SK-N-SH treated with all-trans-retinoic acid at 6 μM for 48 hours (cell line): ENCODE results near the gene NOTO.

Experiments
- ATAC-seq: fragments of 200-7000 bp; cut with Tn5 transposase; 3 replicates; pipeline ENCODE4 v1.9.1; 2020; ENCODE audit warnings: mild to moderate bottlenecking, moderate library complexity
- ARNTL ChIP-seq: fragments of 450-650 bp; formaldehyde crosslinking; IDR thresholded peaks from 2 replicates; pipeline ENCODE4 v1.5.0; 2020; ENCODE audit warnings: low read depth, mild to moderate bottlenecking, moderate library complexity, borderline replicate concordance
- BACH2 ChIP-seq: fragments of 250-450 bp; sonication (Bioruptor Pico); IDR thresholded peaks from 2 replicates; pipeline ENCODE4 v1.9.0; 2021; ENCODE audit warnings: mild to moderate bottlenecking, borderline replicate concordance
- CSDC2 ChIP-seq: fragments of 250-450 bp; sonication (Bioruptor Pico); IDR thresholded peaks from 2 replicates; pipeline ENCODE4 v1.5.0; 2020; ENCODE audit warnings: mild to moderate bottlenecking, moderate library complexity
- GLIS3 ChIP-seq: fragments of 250-450 bp; sonication (Bioruptor Pico); IDR thresholded peaks from 2 replicates; pipeline ENCODE4 v1.5.0; 2020; ENCODE audit warnings: mild to moderate bottlenecking, moderate library complexity
- ISL1 ChIP-seq: fragments of 250-450 bp; sonication (Bioruptor Pico); IDR thresholded peaks from 2 replicates; pipeline ENCODE4 v2.1.2; 2022; ENCODE audit warnings: mild to moderate bottlenecking, moderate library complexity
- OSR1 ChIP-seq: fragments of 250-450 bp; sonication (Bioruptor Pico); IDR thresholded peaks from 2 replicates; pipeline ENCODE4 v1.8.0; 2022; ENCODE audit warnings: moderate library complexity, mild to moderate bottlenecking, inconsistent platforms
- PATZ1 ChIP-seq: fragments of 250-450 bp; sonication (Bioruptor Pico); IDR thresholded peaks from 2 replicates; pipeline ENCODE4 v1.8.0; 2020; ENCODE audit warnings: mild to moderate bottlenecking, moderate library complexity, borderline replicate concordance
- POU6F1 ChIP-seq: fragments of 250-450 bp; sonication (Bioruptor Pico); IDR thresholded peaks from 2 replicates; pipeline ENCODE4 v1.8.0; 2021; ENCODE audit warnings: low read depth, mild to moderate bottlenecking, moderate library complexity, borderline replicate concordance
- PPARA ChIP-seq: fragments of 250-450 bp; sonication (Bioruptor Pico); IDR thresholded peaks from 2 replicates; pipeline ENCODE4 v1.5.0; 2020; ENCODE audit warnings: mild to moderate bottlenecking, borderline replicate concordance
- RARB ChIP-seq: fragments of 250-450 bp; sonication (Bioruptor Pico); IDR thresholded peaks from 2 replicates; pipeline ENCODE4 v1.8.0; 2021; ENCODE audit warnings: mild to moderate bottlenecking, moderate library complexity
- SNAI2 ChIP-seq: fragments of 250-450 bp; sonication (Bioruptor Pico); IDR thresholded peaks from 2 replicates; pipeline ENCODE4 v1.5.0; 2020; ENCODE audit warnings: mild to moderate bottlenecking, moderate library complexity
- TOX ChIP-seq: fragments of 250-450 bp; sonication (Bioruptor Pico); IDR thresholded peaks from 2 replicates; pipeline ENCODE4 v1.8.0; 2021; ENCODE audit warnings: mild to moderate bottlenecking, moderate library complexity, borderline replicate concordance
- ZC3H10 ChIP-seq: fragments of 250-450 bp; sonication (Bioruptor Pico); IDR thresholded peaks from 2 replicates; pipeline ENCODE4 v1.5.1; 2021; ENCODE audit warnings: mild to moderate bottlenecking, moderate library complexity
- ZFP3 ChIP-seq: fragments of 250-450 bp; sonication (Bioruptor Pico); IDR thresholded peaks from 2 replicates; pipeline ENCODE4 v1.5.0; 2020; ENCODE audit warnings: mild to moderate bottlenecking, moderate library complexity
- ZFP30 ChIP-seq: fragments of 450-650 bp; formaldehyde crosslinking; IDR thresholded peaks from 2 replicates; pipeline ENCODE4 v1.5.0; 2022; ENCODE audit warnings: mild to moderate bottlenecking, moderate library complexity
- ZNF565 ChIP-seq: fragments of 450-650 bp; formaldehyde crosslinking; conservative IDR thresholded peaks from 2 replicates; pipeline ENCODE4 v1.5.0; 2020; ENCODE audit warnings: low read depth, mild to moderate bottlenecking, moderate library complexity
- ZNF8 ChIP-seq: fragments of 450-650 bp; formaldehyde crosslinking; IDR thresholded peaks from 2 replicates; pipeline ENCODE4 v1.5.0; 2020; ENCODE audit warnings: mild to moderate bottlenecking, moderate library complexity
- TF ChIP-seq, protein P1 (sequence below): fragments of 250-450 bp; sonication (Bioruptor Pico); IDR thresholded peaks from 2 replicates; pipeline ENCODE4 v1.5.0; 2020; ENCODE audit warnings: mild to moderate bottlenecking, moderate library complexity
- TF ChIP-seq, protein P2 (sequence below): fragments of 250-450 bp; sonication (Bioruptor Pico); IDR thresholded peaks from 2 replicates; pipeline ENCODE4 v1.5.1; 2021; ENCODE audit warnings: mild to moderate bottlenecking, moderate library complexity
- TF ChIP-seq, protein P3 (sequence below): fragments of 250-450 bp; sonication (Bioruptor Pico); IDR thresholded peaks from 2 replicates; pipeline ENCODE4 v1.5.1; 2020; ENCODE audit warnings: low read depth, mild to moderate bottlenecking, moderate library complexity

Gene NOTO

DNA sequence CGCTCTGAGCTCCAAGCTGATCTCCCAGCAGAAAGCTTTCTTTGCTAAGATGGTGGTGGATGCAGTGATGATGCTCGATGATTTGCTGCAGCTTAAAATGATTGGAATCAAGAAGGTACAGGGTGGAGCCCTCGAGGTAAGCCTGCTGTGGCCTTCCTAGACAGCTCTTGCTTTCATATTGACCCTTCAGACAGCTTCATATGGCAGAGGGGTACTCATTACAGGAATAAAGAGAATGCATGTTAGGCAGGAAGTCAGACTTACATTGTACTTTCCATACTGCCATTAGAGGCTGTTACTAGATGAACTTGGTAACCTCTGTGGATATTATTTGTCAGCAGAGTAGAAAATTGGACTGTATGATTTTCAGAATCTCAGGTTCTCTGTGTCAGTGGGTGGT is 42.2 kb downstream of the NOTO start:
- no peak for ATAC-seq

GRCh38 chr2:73246850-73247249 is 44.5 kb downstream of the NOTO start:
- TF ChIP-seq PPARA (CRISPR knock-in tag) (no peak), TOX (CRISPR knock-in tag) (no peak)
- no peak for ATAC-seq

More for the DNA sequence above, 42.2 kb downstream of the NOTO start:
- TF ChIP-seq, protein P1, sequence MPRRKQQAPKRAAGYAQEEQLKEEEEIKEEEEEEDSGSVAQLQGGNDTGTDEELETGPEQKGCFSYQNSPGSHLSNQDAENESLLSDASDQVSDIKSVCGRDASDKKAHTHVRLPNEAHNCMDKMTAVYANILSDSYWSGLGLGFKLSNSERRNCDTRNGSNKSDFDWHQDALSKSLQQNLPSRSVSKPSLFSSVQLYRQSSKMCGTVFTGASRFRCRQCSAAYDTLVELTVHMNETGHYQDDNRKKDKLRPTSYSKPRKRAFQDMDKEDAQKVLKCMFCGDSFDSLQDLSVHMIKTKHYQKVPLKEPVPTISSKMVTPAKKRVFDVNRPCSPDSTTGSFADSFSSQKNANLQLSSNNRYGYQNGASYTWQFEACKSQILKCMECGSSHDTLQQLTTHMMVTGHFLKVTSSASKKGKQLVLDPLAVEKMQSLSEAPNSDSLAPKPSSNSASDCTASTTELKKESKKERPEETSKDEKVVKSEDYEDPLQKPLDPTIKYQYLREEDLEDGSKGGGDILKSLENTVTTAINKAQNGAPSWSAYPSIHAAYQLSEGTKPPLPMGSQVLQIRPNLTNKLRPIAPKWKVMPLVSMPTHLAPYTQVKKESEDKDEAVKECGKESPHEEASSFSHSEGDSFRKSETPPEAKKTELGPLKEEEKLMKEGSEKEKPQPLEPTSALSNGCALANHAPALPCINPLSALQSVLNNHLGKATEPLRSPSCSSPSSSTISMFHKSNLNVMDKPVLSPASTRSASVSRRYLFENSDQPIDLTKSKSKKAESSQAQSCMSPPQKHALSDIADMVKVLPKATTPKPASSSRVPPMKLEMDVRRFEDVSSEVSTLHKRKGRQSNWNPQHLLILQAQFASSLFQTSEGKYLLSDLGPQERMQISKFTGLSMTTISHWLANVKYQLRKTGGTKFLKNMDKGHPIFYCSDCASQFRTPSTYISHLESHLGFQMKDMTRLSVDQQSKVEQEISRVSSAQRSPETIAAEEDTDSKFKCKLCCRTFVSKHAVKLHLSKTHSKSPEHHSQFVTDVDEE (CRISPR knock-in tag): no peak
- TF ChIP-seq RARB (CRISPR knock-in tag): no peak
- TF ChIP-seq ZC3H10: no peak
- no peak for TF ChIP-seq SNAI2
- TF ChIP-seq BACH2 (CRISPR knock-in tag): no peak
- TF ChIP-seq GLIS3 (CRISPR knock-in tag): no peak

GRCh38 chr2:73249636-73250035 is 47.3 kb downstream of the NOTO start:
- TF ChIP-seq ISL1 (CRISPR knock-in tag): no peak
- no peak for TF ChIP-seq ZNF565 (CRISPR knock-in tag)
- no peak for TF ChIP-seq PATZ1 (CRISPR knock-in tag)
- no peak for TF ChIP-seq SNAI2
- no peak for ATAC-seq

GRCh38 chr2:73250872-73251846 is 48.8 kb downstream of the NOTO start:
- no peak for ATAC-seq
- TF ChIP-seq OSR1 (CRISPR knock-in tag) (no peak), ZNF8 (CRISPR knock-in tag) (no peak), PPARA (CRISPR knock-in tag) (no peak), CSDC2 (CRISPR knock-in tag) (no peak), BACH2 (CRISPR knock-in tag) (no peak), ISL1 (CRISPR knock-in tag) (no peak), POU6F1 (CRISPR knock-in tag) (no peak), ZFP3 (CRISPR knock-in tag) (no peak), PATZ1 (CRISPR knock-in tag) (no peak), SNAI2 (no peak), ZFP30 (no peak), GLIS3 (CRISPR knock-in tag) (no peak), ZC3H10 (no peak), ARNTL (CRISPR knock-in tag) (no peak)
- TF ChIP-seq, protein P1 (CRISPR knock-in tag): no peak
- TF ChIP-seq, protein P2, sequence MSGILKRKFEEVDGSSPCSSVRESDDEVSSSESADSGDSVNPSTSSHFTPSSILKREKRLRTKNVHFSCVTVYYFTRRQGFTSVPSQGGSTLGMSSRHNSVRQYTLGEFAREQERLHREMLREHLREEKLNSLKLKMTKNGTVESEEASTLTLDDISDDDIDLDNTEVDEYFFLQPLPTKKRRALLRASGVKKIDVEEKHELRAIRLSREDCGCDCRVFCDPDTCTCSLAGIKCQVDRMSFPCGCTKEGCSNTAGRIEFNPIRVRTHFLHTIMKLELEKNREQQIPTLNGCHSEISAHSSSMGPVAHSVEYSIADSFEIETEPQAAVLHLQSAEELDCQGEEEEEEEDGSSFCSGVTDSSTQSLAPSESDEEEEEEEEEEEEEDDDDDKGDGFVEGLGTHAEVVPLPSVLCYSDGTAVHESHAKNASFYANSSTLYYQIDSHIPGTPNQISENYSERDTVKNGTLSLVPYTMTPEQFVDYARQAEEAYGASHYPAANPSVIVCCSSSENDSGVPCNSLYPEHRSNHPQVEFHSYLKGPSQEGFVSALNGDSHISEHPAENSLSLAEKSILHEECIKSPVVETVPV: no peak
- TF ChIP-seq, protein P3, sequence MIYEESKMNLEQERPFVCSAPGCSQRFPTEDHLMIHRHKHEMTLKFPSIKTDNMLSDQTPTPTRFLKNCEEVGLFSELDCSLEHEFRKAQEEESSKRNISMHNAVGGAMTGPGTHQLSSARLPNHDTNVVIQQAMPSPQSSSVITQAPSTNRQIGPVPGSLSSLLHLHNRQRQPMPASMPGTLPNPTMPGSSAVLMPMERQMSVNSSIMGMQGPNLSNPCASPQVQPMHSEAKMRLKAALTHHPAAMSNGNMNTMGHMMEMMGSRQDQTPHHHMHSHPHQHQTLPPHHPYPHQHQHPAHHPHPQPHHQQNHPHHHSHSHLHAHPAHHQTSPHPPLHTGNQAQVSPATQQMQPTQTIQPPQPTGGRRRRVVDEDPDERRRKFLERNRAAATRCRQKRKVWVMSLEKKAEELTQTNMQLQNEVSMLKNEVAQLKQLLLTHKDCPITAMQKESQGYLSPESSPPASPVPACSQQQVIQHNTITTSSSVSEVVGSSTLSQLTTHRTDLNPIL (CRISPR knock-in tag): no peak
